Heart right ventricle (tissue), 16 donors: ENCODE measurements around the gene PAAF1. TPM values are rescaled to one million over a fixed set of nuclear protein-coding genes. Genes with fewer than 3 reads are reported as not detected.

Experiments
- ATAC-seq, 8 donors: fragments of 200-7000 bp; cut with Tn5 transposase; one replicate each; pipeline ENCODE4 v1.9.1; 2020; ENCODE audit warnings: mild to moderate bottlenecking in 8 of 8, moderate library complexity in 8 of 8, moderate number of reproducible peaks in 1 of 8
- DNase-seq, 2 donors: peaks; one replicate each; pipeline ENCODE4 v3.0.0-alpha.2; 2020
- H3K27ac ChIP-seq, 10 donors: fragments of 200-600 bp; sonication (generic) in 2 of 10; one replicate each; pipeline versions ENCODE4 v1.5.0 to v1.8.0; 2020 to 2022; ENCODE audit warnings: mild to moderate bottlenecking in 3 of 10
- H3K27me3 ChIP-seq, 7 donors: fragments of 200-600 bp; one replicate each; pipeline ENCODE4 v1.8.0; 2021 to 2022; ENCODE audit warnings: mild to moderate bottlenecking in 2 of 7
- H3K36me3 ChIP-seq, 9 donors: fragments of 200-600 bp; sonication (generic) in 1 of 9; one replicate each; pipeline versions ENCODE4 v1.5.0 to v1.8.0; 2020 to 2022; ENCODE audit warnings: mild to moderate bottlenecking in 2 of 9
- H3K4me1 ChIP-seq, 9 donors: fragments of 200-600 bp; sonication (generic) in 1 of 9; one replicate each; pipeline versions ENCODE4 v1.5.0 to v1.8.0; 2020 to 2022; ENCODE audit warnings: mild to moderate bottlenecking in 4 of 9
- H3K4me3 ChIP-seq, 10 donors: fragments of 200-600 bp; sonication (generic) in 2 of 10; one replicate each; pipeline versions ENCODE4 v1.5.0 to v1.8.0; 2020 to 2022; ENCODE audit warnings: mild to moderate bottlenecking in 7 of 10, moderate library complexity in 2 of 10
- H3K9me3 ChIP-seq, 11 donors: fragments of 200-600 bp in 10 of 11; sonication (generic) in 2 of 11; one replicate each; pipeline versions ENCODE4 v1.5.0 to v1.8.0; 2013 to 2022; ENCODE audit warnings: mild to moderate bottlenecking in 2 of 11, control low read depth in 1 of 11, moderate library complexity in 1 of 11
- whole genome bisulfite sequencing, 2 donors: extraction: QIAGEN DNeasy Blood & Tissue Kit; methylation state at CpG; one replicate each; pipeline ENCODE4 v1.1.7; 2013; ENCODE audit warnings: inconsistent platforms in 1 of 2; 5-methylcytosine and 5-hydroxymethylcytosine counted together
- intact Hi-C, 10 donors: fragments of 100-400 bp; cut with DNase I; formaldehyde crosslinking; loops; one replicate each; pipeline versions ENCODE4 v1.11.1 to v1.14.2; 2022
- polyA plus RNA-seq, 2 donors: library from polyadenylated mRNA; stranded (reverse); fragments of 200-250 nt; gene quantifications; one replicate each; pipeline ENCODE4 v1.2.3, GENCODE V29; 2013
- total RNA-seq, 10 donors: library from RNA; stranded (reverse); fragmentation: NEBNext Ultra II Directional in 3 of 10; extraction: Animal tissue kit (Norgen Biotek cat#: 25700) in 3 of 10; gene quantifications; one replicate each; pipeline versions ENCODE4 v1.2.1 to v1.2.4, GENCODE V29; 2021 to 2023
- TF ChIP-seq, protein P1 (sequence below), 9 donors: fragments of 200-600 bp; sonication (generic) in 2 of 9; IDR thresholded peaks; one replicate each; pipeline versions ENCODE4 v1.5.0 to v1.8.0; 2021 to 2022; ENCODE audit warnings: antibody characterized with exemption in 9 of 9, mild to moderate bottlenecking in 5 of 9, moderate library complexity in 1 of 9
- donor health status: Arrhythmogenic right ventricular cardiomyopathy.
- donor health status: ischemic (EF 13 %, LVEDD 7.1; RV severe dilation, severe dysfunction).
- donor health status: healthy with polysubstance abuse.
- donor health status: DM: no; HTN: yes; CAD: no.
- donor health status: DM: no; HTN: no; CAD: no.
- donor health status: ischemic (EF 25% LVEDD 6.9; RV normal size, moderate dysfunction).
- donor health status: ischemic (EF 25% LVEDD 5.7; RV mildly dilated, moderate dysfunction).
- donor health status: healthy.
- donor health status: DM: yes; HTN: yes; CAD: no.
- donor health status: Ischemic cardiomyopathy.
- donor health status: ischemic (EF 35%, LVEDD 5.7; RV mildly dilated, moderate dysfunction).
- donor health status: nonischemic (EF 11% LVEDD 7.7; RV severe dilation, severe dysfunction).
- donor health status: DM: yes; HTN: yes; CAD: no.
- donor health status: PGD.
- donor health status: ischemic (EF 29% LVEDD 5.4; RV normal size, mild dysfunction).
- donor health status: nonischemic (EF 23%, LVEDD 6.1; RV moderate dilation, normal function).

The PAAF1 gene
- total and polyA plus RNA-seq, 12 donors = 7.7 to 27.4 (median 12.8) TPM

GRCh38 chr11:73974604-73975478 is 98.0 kb downstream of the PAAF1 start:
- peak overlapping the region in 1 of 10 donors; percentile 65 for H3K27ac ChIP-seq

DNA sequence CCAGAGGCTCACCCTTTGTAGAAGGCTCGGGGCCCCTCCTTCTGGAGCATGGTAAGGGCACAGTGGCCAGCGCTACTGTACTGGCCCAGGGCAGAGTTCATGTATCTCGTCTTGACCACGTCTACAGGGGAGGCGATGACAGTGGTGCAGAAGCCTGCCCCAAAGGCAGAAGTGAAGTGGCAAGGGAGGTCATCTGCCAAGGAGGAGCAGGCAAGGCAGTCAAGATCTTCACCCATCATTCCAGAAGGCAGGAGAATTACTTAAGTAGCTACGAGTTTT is 98.6 kb downstream of the PAAF1 start:
- intact Hi-C loops = loop anchor here in 1 of 10 donors (10.0 kb wide), 1 partner anchor 49 kb away; no protein-coding TSS in a partner anchor
- Histone ChIP-seq H3K4me3 (no peak overlapping the region), H3K36me3 (peaks cover 0 to 62% (median 6%) of the 10 kb centered on the region in 9 donors), H3K4me1 (peaks cover 0 to 68% (median 5%) of the 10 kb centered on the region in 9 donors), H3K27ac (no peak overlapping the region), H3K9me3 (no peaks in the 10 kb centered on the region), H3K27me3 (no peaks in the 10 kb centered on the region)
- no peak for DNase-seq
- 95 to 97% methylated on average over 6 of the region's 6 CpGs for WGBS, 2 donors
- TF ChIP-seq, protein P1, sequence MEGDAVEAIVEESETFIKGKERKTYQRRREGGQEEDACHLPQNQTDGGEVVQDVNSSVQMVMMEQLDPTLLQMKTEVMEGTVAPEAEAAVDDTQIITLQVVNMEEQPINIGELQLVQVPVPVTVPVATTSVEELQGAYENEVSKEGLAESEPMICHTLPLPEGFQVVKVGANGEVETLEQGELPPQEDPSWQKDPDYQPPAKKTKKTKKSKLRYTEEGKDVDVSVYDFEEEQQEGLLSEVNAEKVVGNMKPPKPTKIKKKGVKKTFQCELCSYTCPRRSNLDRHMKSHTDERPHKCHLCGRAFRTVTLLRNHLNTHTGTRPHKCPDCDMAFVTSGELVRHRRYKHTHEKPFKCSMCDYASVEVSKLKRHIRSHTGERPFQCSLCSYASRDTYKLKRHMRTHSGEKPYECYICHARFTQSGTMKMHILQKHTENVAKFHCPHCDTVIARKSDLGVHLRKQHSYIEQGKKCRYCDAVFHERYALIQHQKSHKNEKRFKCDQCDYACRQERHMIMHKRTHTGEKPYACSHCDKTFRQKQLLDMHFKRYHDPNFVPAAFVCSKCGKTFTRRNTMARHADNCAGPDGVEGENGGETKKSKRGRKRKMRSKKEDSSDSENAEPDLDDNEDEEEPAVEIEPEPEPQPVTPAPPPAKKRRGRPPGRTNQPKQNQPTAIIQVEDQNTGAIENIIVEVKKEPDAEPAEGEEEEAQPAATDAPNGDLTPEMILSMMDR (IDR thresholded peaks at IDR 0.05) = no peak
- ATAC-seq = no peak

More at GRCh38 chr11:73974604-73975478, 98.0 kb downstream of the PAAF1 start:
- no peaks in the 10 kb centered on the region for H3K9me3 ChIP-seq
- H3K4me3 ChIP-seq = no peak overlapping the region
- peaks cover 0 to 68% (median 5%) of the 10 kb centered on the region in 9 donors for H3K4me1 ChIP-seq
- H3K27me3 ChIP-seq = no peaks in the 10 kb centered on the region
- intact Hi-C loops = loop anchor here in 1 of 10 donors (10.0 kb wide), 1 partner anchor 50 kb away; no protein-coding TSS in a partner anchor
- H3K36me3 ChIP-seq = peaks cover 0 to 60% (median 6%) of the 10 kb centered on the region in 9 donors
- no peak for DNase-seq
- TF ChIP-seq, protein P1 (IDR thresholded peaks at IDR 0.05) = no peak
- ATAC-seq = no peak
- 93 to 95% methylated on average over 13 of the region's 13 CpGs for WGBS, 2 donors

- Histone ChIP-seq H3K9me3 (no peaks in the 10 kb centered on the region), H3K27me3 (no peaks in the 10 kb centered on the region), H3K4me1 (peaks cover 0 to 79% (median 7%) of the 10 kb centered on the region in 9 donors), H3K4me3 (no peak overlapping the region), H3K36me3 (peaks cover 0 to 72% (median 6%) of the 10 kb centered on the region in 9 donors), H3K27ac (no peak overlapping the region)
- ATAC-seq (no peak), DNase-seq (no peak)
- TF ChIP-seq, protein P1 (IDR thresholded peaks at IDR 0.05) = no peak
- intact Hi-C loops = loop anchor here in 1 of 10 donors (10.0 kb wide), 1 partner anchor 48 kb away; no protein-coding TSS in a partner anchor
- 95% methylated on average over 14 of the region's 14 CpGs for WGBS, 2 donors
Observed at GRCh38 chr11:73976451-73977151, 99.8 kb downstream of the PAAF1 start.

DNA sequence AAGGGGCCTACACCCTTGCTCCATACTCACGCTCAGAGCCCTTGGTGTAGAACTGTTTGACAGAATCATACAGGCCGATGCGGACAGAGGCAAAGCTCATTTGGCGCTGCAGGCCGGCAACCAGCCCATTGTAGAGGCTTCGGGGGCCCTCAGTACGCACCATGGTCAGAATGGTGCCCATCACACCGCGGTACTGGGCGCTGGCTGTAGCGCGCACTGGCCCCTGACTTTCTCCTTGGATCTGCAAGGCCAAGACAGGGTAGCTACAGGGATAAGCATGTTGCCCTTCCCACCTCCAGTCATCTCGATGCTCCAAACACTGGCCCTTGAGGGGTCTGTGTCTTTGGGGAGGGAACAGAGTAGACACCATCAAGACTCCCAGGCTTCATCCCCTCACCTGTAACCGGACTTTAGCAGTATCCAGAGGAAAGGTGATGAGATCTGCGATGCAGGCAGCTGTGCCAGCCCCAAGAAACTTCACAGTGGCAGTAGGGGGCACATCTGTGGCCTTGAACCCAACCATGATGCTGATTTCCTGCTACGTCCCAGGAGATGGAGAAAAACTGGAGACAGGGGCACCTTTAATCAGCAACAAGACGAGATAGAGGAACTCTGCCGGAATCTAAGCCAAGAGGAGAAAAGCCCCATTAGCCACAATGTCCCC is 101.2 kb downstream of the PAAF1 start:
- H3K27me3 ChIP-seq = no peaks in the 10 kb centered on the region
- peaks cover 0 to 72% (median 6%) of the 10 kb centered on the region in 9 donors for H3K36me3 ChIP-seq
- ATAC-seq (no peak), DNase-seq (no peak)
- H3K27ac ChIP-seq = peak overlapping the region in 1 of 10 donors; percentile 94
- TF ChIP-seq, protein P1 (IDR thresholded peaks at IDR 0.05) = no peak
- H3K9me3 ChIP-seq = no peaks in the 10 kb centered on the region
- peaks cover 0 to 81% (median 12%) of the 10 kb centered on the region in 9 donors for H3K4me1 ChIP-seq
- 96 to 98% methylated on average over 18 of the region's 18 CpGs for WGBS, 2 donors
- H3K4me3 ChIP-seq = no peak overlapping the region
- intact Hi-C loops = loop anchor here in 1 of 10 donors (10.0 kb wide), 1 partner anchor 47 kb away; no protein-coding TSS in a partner anchor
